ENCODE results near the gene IL17RE. TPM values are rescaled to one million over a fixed set of nuclear protein-coding genes. Genes with fewer than 3 reads are reported as not detected.
A peak's percentile ranks its signal among the peaks of the same experiment; 100 is the strongest.

IL17RE gene
- total and polyA plus RNA-seq, 9 of the 15 experiments (the other 6 are each of a cell fraction or from before 2014, with no cell fraction given) = 0.32 to 1.9 (median 0.51) TPM; not detected in 4

DNA sequence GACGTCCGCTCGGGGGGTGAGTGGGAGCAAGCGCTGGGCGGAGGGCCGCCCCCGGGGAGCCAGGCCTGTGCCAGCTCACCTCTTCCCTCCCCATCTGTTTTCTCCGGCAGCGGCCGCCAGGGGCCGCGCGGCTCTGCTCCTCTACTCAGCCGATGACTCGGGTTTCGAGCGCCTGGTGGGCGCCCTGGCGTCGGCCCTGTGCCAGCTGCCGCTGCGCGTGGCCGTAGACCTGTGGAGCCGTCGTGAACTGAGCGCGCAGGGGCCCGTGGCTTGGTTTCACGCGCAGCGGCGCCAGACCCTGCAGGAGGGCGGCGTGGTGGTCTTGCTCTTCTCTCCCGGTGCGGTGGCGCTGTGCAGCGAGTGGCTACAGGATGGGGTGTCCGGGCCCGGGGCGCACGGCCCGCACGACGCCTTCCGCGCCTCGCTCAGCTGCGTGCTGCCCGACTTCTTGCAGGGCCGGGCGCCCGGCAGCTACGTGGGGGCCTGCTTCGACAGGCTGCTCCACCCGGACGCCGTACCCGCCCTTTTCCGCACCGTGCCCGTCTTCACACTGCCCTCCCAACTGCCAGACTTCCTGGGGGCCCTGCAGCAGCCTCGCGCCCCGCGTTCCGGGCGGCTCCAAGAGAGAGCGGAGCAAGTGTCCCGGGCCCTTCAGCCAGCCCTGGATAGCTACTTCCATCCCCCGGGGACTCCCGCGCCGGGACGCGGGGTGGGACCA, 30.4 kb downstream of the IL17RE start (continued):
- no peak for TF ChIP-seq ZFP30 (CRISPR knock-in tag; IDR thresholded peaks at IDR 0.05; ENCODE audit: borderline replicate concordance)

DNA sequence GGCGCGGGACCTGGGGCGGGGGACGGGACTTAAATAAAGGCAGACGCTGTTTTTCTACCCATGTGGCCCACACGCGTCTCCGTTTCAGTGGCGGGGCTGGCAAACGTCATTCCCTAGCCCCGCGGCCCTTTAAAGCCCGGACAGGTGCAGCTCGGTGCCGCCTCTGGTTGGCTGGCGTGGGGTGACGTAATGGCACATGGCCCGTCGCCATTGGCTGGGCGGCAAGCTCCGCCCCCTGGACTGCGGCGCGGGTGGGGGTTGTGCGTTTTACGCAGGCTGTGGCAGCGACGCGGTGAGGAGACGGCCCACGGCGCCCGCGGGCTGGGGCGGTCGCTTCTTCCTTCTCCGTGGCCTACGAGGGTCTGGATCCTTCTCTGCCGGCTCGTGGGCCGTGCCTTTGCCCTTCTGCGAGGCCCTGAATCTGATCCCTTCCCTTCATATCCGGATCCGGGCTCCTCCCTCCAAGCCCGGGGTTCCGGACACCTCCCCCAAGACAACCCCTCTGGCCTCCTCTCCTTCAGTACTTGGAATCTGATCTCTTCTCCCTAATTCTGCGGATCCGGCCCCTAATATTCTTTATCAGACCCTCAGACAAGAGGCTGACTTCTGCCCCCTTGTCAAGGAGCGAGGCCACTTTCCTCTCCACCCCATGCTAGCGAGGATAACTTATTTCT, 31.1 kb downstream of the IL17RE start, which contains the start of gene CRELD1:
Gene CRELD1, plus strand, starts transcription at position 274 of the 674 bp plus-strand sequence. CDS start 605 bp downstream, outside the sequence.
- H3K4me1 ChIP-seq (replicated peaks in 1 of 2; ENCODE audit: control insufficient read depth in 2 of 2, insufficient read depth in 2 of 2, low read length in 2 of 2) = peaks cover 11 to 39% of the 10 kb centered on the region in 2 experiments; a peak in 4 of 5 replicates
- H3K9me1 ChIP-seq (ENCODE audit: control insufficient read depth, insufficient read depth, low read length) = no peaks in the 10 kb centered on the region
- peak within 1 kb of the TSS; percentile 88 for H3K27ac ChIP-seq (ENCODE audit: extremely low read depth, low read depth, low read length)
- intact Hi-C loops (cut with micrococcal nuclease) (loop anchor here (2.0 to 10.0 kb wide), 6 partner anchors 43 to 291 kb away; partner anchors contain the start of gene VHL), in situ Hi-C loops (cut with MboI) (no loop called here)
- no peaks in the 10 kb centered on the region for H4K20me1 ChIP-seq (replicated peaks; ENCODE audit: control insufficient read depth, insufficient read depth, low read length)
- no peaks in the 10 kb centered on the region for H3K27me3 ChIP-seq (ENCODE audit: control insufficient read depth in 2 of 2, insufficient read depth in 2 of 2, low read length in 2 of 2)
- H3K9me3 ChIP-seq (replicated peaks; ENCODE audit: control insufficient read depth, insufficient read depth, low read depth, low read length) = no peaks in the 10 kb centered on the region
- ATAC-seq (peak; percentile 93), DNase-seq (ENCODE audit: extremely low read depth in 1 of 4, low spot score in 3 of 4) (peak; percentile 97 to 99 (median 98)), FAIRE-seq (peak; percentile 93)
- peak within 1 kb of the TSS; percentile 57 for H3K4me3 ChIP-seq
- H2AFZ ChIP-seq (ENCODE audit: low read depth, low read length) = peak within 1 kb of the TSS; percentile 89
- ChIA-PET CTCF (ENCODE audit: low intra/inter-chr PET ratio) (interaction anchor here (0.5 to 1.3 kb wide), 6 partner anchors 82 to 574 kb away, joined by 3 to 5 read pairs (median 4); partner anchors contain the start of gene IRAK2), POLR2A (interaction anchor here (0.5 to 3.4 kb wide), 21 partner anchors 10 to 385 kb away, joined by 3 to 15 read pairs (median 4); partner anchors contain the start of genes BRPF1, EMC3, IL17RC and IL17RE)
- H3K79me2 ChIP-seq (ENCODE audit: control insufficient read depth, insufficient read depth, low read length) = peaks cover 20% of the 10 kb centered on the region
- peak within 1 kb of the TSS; percentile 76 to 99 for H3K9ac ChIP-seq (ENCODE audit: insufficient read depth in 1 of 2, low read depth in 2 of 2, low read length in 2 of 2)
- WGBS (ENCODE audit: insufficient coverage, low coverage, missing lambda C conversion rate) = under 1% methylated on average over 41 of the region's 50 CpGs
- peak within 1 kb of the TSS; percentile 81 for H3K4me2 ChIP-seq (ENCODE audit: insufficient read depth, low read length)
- BruUV-seq (replicated peaks) = no TSS peak
- peaks cover 29% of the 10 kb centered on the region for H3K36me3 ChIP-seq (ENCODE audit: control insufficient read depth, insufficient read depth, low read length)
- TF ChIP-seq FIP1L1 (IDR thresholded peaks at IDR 0.05; ENCODE audit: low read depth, low read length, poor library complexity, severe bottlenecking) = no peak
- peak; percentile 99 for TF ChIP-seq ATF7 (IDR thresholded peaks at IDR 0.05)
- peak; percentile 11; the same call in 1 of the 2 replicates for TF ChIP-seq NCOA1 (IDR thresholded peaks at IDR 0.05; ENCODE audit: low read depth)
- TF ChIP-seq, protein P1, sequence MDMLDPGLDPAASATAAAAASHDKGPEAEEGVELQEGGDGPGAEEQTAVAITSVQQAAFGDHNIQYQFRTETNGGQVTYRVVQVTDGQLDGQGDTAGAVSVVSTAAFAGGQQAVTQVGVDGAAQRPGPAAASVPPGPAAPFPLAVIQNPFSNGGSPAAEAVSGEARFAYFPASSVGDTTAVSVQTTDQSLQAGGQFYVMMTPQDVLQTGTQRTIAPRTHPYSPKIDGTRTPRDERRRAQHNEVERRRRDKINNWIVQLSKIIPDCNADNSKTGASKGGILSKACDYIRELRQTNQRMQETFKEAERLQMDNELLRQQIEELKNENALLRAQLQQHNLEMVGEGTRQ (CRISPR knock-in tag; IDR thresholded peaks at IDR 0.05) = peak; percentile 54; the same call in 1 of the 2 replicates
- peak; percentile 88 for TF ChIP-seq RBFOX2 (IDR thresholded peaks at IDR 0.05; ENCODE audit: low read depth, low read length)
- peak; percentile 62; the same call in 1 of the 2 replicates for TF ChIP-seq CHD2 (IDR thresholded peaks at IDR 0.05; ENCODE audit: low read depth, low read length)
- peak; percentile 76 for TF ChIP-seq PHF20 (IDR thresholded peaks at IDR 0.05; ENCODE audit: partially characterized antibody)
- peak; percentile 82; the same call in 1 of the 2 replicates for TF ChIP-seq POLR2AphosphoS2 (IDR thresholded peaks at IDR 0.05; ENCODE audit: low read length)
- TF ChIP-seq NR2F6 (CRISPR knock-in tag; IDR thresholded peaks at IDR 0.05) = no peak
- no peak for TF ChIP-seq KLF6 (CRISPR knock-in tag; IDR thresholded peaks at IDR 0.05; ENCODE audit: borderline replicate concordance)
- peak; percentile 15; the same call in 1 of the 2 replicates for TF ChIP-seq SMARCA4 (IDR thresholded peaks at IDR 0.05)
- peak; percentile 49; the same call in 1 of the 2 replicates for TF ChIP-seq ZNF644 (tag; IDR thresholded peaks at IDR 0.05; ENCODE audit: low read depth)
- TF ChIP-seq EGR1 (conservative IDR thresholded peaks at IDR 0.05) = peak; percentile 56; the same call in 1 of the 2 replicates
- TF ChIP-seq IRF2 (CRISPR knock-in tag; IDR thresholded peaks at IDR 0.05) = no peak
- TF ChIP-seq, protein P2, sequence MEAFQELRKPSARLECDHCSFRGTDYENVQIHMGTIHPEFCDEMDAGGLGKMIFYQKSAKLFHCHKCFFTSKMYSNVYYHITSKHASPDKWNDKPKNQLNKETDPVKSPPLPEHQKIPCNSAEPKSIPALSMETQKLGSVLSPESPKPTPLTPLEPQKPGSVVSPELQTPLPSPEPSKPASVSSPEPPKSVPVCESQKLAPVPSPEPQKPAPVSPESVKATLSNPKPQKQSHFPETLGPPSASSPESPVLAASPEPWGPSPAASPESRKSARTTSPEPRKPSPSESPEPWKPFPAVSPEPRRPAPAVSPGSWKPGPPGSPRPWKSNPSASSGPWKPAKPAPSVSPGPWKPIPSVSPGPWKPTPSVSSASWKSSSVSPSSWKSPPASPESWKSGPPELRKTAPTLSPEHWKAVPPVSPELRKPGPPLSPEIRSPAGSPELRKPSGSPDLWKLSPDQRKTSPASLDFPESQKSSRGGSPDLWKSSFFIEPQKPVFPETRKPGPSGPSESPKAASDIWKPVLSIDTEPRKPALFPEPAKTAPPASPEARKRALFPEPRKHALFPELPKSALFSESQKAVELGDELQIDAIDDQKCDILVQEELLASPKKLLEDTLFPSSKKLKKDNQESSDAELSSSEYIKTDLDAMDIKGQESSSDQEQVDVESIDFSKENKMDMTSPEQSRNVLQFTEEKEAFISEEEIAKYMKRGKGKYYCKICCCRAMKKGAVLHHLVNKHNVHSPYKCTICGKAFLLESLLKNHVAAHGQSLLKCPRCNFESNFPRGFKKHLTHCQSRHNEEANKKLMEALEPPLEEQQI (IDR thresholded peaks at IDR 0.05) = no peak

Data from K562 (cell line).